Liver (tissue), 9 donors: Measurements from ENCODE around the gene SLC26A1. TPM values are rescaled to one million over a fixed set of nuclear protein-coding genes. Genes with fewer than 3 reads are reported as not detected.

Source experiments
- DNase-seq: peaks from one replicate; pipeline ENCODE4 v3.0.0-alpha.2; 2017; ENCODE audit warnings: low spot score
- H3K27ac ChIP-seq, 2 donors: one replicate each; pipeline ENCODE4 v1.7.0; 2013; ENCODE audit warnings: inconsistent platforms in 2 of 2, low read length in 2 of 2, control low read depth in 1 of 2, low read depth in 1 of 2, mild to moderate bottlenecking in 1 of 2
- H3K27me3 ChIP-seq, 4 donors: one replicate each; pipeline versions ENCODE4 v1.6.1 to v1.7.0; 2013; ENCODE audit warnings: low read length in 3 of 4, inconsistent platforms in 1 of 4, mild to moderate bottlenecking in 1 of 4, moderate library complexity in 1 of 4; ENCODE audit not compliant: control insufficient read depth in 4 of 4, insufficient read depth in 4 of 4
- H3K36me3 ChIP-seq, 4 donors: one replicate each; pipeline versions ENCODE4 v1.6.1 to v1.7.0; 2013; ENCODE audit warnings: low read length in 3 of 4, mild to moderate bottlenecking in 3 of 4, low read depth in 1 of 4, moderate library complexity in 1 of 4; ENCODE audit not compliant: control insufficient read depth in 4 of 4, insufficient read depth in 3 of 4
- H3K4me1 ChIP-seq, 4 donors: one replicate each; pipeline versions ENCODE4 v1.6.1 to v1.7.0; 2013; ENCODE audit warnings: low read length in 3 of 4, mild to moderate bottlenecking in 3 of 4, moderate library complexity in 1 of 4; ENCODE audit not compliant: control insufficient read depth in 4 of 4, insufficient read depth in 4 of 4
- H3K4me3 ChIP-seq, 3 donors: one replicate each; pipeline versions ENCODE4 v1.6.1 to v1.7.0; 2013; ENCODE audit warnings: low read length in 3 of 3, control low read depth in 1 of 3, low read depth in 1 of 3, mild to moderate bottlenecking in 1 of 3
- H3K9ac ChIP-seq, 2 donors: one replicate each; pipeline ENCODE4 v1.7.0; 2013; ENCODE audit warnings: low read length in 2 of 2, mild to moderate bottlenecking in 2 of 2, moderate library complexity in 2 of 2, control low read depth in 1 of 2, low read depth in 1 of 2
- H3K9me3 ChIP-seq, 4 donors: one replicate each; pipeline versions ENCODE4 v1.6.1 to v1.7.0; 2013; ENCODE audit warnings: low read length in 3 of 4; ENCODE audit not compliant: control insufficient read depth in 4 of 4
- ATF3 ChIP-seq: IDR thresholded peaks from 2 replicates; pipeline ENCODE4 v1.6.1; 2016; ENCODE audit warnings: antibody characterized with exemption
- CTCF ChIP-seq: fragments of 150-350 bp; IDR thresholded peaks from 2 replicates; pipeline ENCODE4 v1.5.1; 2017; ENCODE audit warnings: improper control_type of control experiment, low read depth, low read length; ENCODE audit not compliant: missing input control
- FOXA1 ChIP-seq: IDR thresholded peaks from 2 replicates; pipeline ENCODE4 v1.6.1; 2016; ENCODE audit warnings: antibody characterized with exemption
- FOXA2 ChIP-seq: IDR thresholded peaks from 2 replicates; pipeline ENCODE4 v1.6.1; 2016; ENCODE audit warnings: antibody characterized with exemption
- HNF4G ChIP-seq: IDR thresholded peaks from 2 replicates; pipeline ENCODE4 v1.6.1; 2016; ENCODE audit warnings: antibody characterized with exemption
- JUND ChIP-seq, 2 donors: IDR thresholded peaks; 2 replicates each; pipeline ENCODE4 v1.6.1; 2016; ENCODE audit warnings: antibody characterized with exemption in 2 of 2
- RAD21 ChIP-seq, 2 donors: IDR thresholded peaks; 2 replicates each; pipeline ENCODE4 v1.6.1; 2016; ENCODE audit warnings: antibody characterized with exemption in 2 of 2, mild to moderate bottlenecking in 2 of 2
- RXRA ChIP-seq, 2 donors: IDR thresholded peaks; 2 replicates each; pipeline ENCODE4 v1.6.1; 2017 to 2018; ENCODE audit warnings: antibody characterized with exemption in 2 of 2, mild to moderate bottlenecking in 1 of 2
- SP1 ChIP-seq: IDR thresholded peaks from 2 replicates; pipeline ENCODE4 v1.6.1; 2018; ENCODE audit warnings: antibody characterized with exemption, mild to moderate bottlenecking
- YY1 ChIP-seq: IDR thresholded peaks from 2 replicates; pipeline ENCODE4 v1.6.1; 2016; ENCODE audit warnings: antibody characterized with exemption, mild to moderate bottlenecking
- ZBTB33 ChIP-seq: IDR thresholded peaks from 2 replicates; pipeline ENCODE4 v1.6.1; 2016; ENCODE audit warnings: antibody characterized with exemption
- WGBS: extraction: QIAGEN DNeasy Blood & Tissue Kit; methylation state at CpG from one replicate; pipeline ENCODE4 v1.1.7; 2013; 5-methylcytosine and 5-hydroxymethylcytosine counted together
- polyA plus RNA-seq, 2 donors: library from polyadenylated mRNA; stranded (reverse) in 1 of 2; unstranded in 1 of 2; fragments of 200-250 nt in 1 of 2; fragments of >200 nt in 1 of 2; fragmentation: Nextera tagmentation in 1 of 2; extraction: Ambion mirVana in 1 of 2; gene quantifications; one replicate each; pipeline versions ENCODE4 v1.2.1 to v1.2.3, GENCODE V29; 2013 to 2015
- total RNA-seq, 2 donors: library from RNA; depleted of rRNA; stranded (reverse); fragments of >200 nt; gene quantifications; one replicate each; pipeline ENCODE4 v1.2.3, GENCODE V29; 2014
- donor health status: healthy.
- donor health status: healthy.
- donor health status: healthy.
- donor health status: healthy.
- donor health status: healthy.

Gene SLC26A1
- total and polyA plus RNA-seq, 4 donors: 5.1 to 41.0 (median 26.3) TPM

GRCh38 chr4:962231-963208 is 30.7 kb downstream of the SLC26A1 start (continued):
- TF ChIP-seq CTCF: no peak
- TF ChIP-seq FOXA1: no peak
- no peak for TF ChIP-seq ZBTB33
- TF ChIP-seq ATF3: no peak

- no peaks in the 10 kb centered on the region for H3K9me3 ChIP-seq
- no peak overlapping the region for H3K9ac ChIP-seq
- no peaks in the 10 kb centered on the region for H3K4me1 ChIP-seq
- TF ChIP-seq HNF4G (no peak), SP1 (no peak), FOXA2 (no peak), ATF3 (no peak), CTCF (no peak), RXRA (IDR thresholded peaks at IDR 0.05) (no peak), YY1 (no peak), ZBTB33 (no peak), RAD21 (IDR thresholded peaks at IDR 0.05) (no peak), JUND (IDR thresholded peaks at IDR 0.05) (no peak)
- no peak overlapping the region for H3K27ac ChIP-seq
- H3K4me3 ChIP-seq: no peak overlapping the region
- DNase-seq: no peak
- H3K36me3 ChIP-seq: peaks cover 0 to 26% (median 3%) of the 10 kb centered on the region in 4 donors
- H3K27me3 ChIP-seq: no peaks in the 10 kb centered on the region
- 90% methylated on average over 52 of the region's 52 CpGs for WGBS
Measured at GRCh38 chr4:961351-962230, 31.6 kb downstream of the SLC26A1 start.
